ENCODE results near the gene TSEN34.

DNA sequence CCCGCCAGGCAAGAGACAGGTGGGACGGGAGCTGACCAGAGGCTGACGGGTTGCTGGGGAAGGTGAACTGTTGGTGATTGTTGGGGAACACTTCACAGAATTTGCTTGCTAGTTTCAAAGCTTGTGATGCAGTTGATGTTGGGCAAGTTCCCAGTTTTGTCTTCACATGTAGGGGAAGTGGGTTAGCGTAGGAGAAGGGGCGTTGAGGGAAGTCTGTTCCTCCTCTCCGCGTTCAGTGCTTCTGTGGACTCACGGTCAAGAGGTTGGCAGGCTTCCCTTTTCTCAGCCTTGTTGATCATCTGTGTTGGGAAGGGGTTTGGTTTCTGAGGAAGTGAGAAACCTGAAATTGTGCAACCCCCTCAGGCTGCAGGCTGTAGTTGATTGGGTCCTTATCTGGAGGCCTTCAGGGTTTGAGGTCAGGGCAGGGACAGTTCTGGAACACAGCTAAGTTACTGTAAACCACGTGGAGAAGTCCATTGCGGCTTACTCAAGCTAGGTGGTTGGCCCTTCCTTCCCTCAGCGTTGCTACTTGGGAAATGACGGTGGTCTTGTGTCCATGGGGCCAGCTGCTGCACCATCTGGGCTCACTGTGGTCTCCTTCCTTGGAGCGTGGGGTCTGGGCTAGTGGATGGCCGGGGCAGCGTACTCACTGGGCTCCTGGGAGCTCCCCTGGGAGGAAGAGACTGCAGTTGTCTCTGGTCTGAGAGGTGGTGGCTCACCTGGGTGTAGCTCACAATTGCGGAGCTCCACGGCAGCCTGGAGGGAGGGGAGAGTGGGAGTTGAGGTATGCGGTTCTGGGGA, 17.1 kb downstream of the TSEN34 start:
- TF ChIP-seq, protein P1, sequence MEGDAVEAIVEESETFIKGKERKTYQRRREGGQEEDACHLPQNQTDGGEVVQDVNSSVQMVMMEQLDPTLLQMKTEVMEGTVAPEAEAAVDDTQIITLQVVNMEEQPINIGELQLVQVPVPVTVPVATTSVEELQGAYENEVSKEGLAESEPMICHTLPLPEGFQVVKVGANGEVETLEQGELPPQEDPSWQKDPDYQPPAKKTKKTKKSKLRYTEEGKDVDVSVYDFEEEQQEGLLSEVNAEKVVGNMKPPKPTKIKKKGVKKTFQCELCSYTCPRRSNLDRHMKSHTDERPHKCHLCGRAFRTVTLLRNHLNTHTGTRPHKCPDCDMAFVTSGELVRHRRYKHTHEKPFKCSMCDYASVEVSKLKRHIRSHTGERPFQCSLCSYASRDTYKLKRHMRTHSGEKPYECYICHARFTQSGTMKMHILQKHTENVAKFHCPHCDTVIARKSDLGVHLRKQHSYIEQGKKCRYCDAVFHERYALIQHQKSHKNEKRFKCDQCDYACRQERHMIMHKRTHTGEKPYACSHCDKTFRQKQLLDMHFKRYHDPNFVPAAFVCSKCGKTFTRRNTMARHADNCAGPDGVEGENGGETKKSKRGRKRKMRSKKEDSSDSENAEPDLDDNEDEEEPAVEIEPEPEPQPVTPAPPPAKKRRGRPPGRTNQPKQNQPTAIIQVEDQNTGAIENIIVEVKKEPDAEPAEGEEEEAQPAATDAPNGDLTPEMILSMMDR (IDR thresholded peaks at IDR 0.05; ENCODE audit: poor library complexity): no peak
- no peak for TF ChIP-seq EZH2 (IDR thresholded peaks at IDR 0.05; ENCODE audit: borderline replicate concordance)
- no peak for TF ChIP-seq EZH2phosphoT487 (IDR thresholded peaks at IDR 0.05; ENCODE audit: low read depth, severe bottlenecking, unreplicated experiment)

All from hepatocyte (in vitro differentiated cells).